HL-60 (cell line): ENCODE data around the gene CD247.

Source experiments
- CTCF ChIP-seq: IDR thresholded peaks from one replicate; pipeline ENCODE4 v1.5.1; 2011; ENCODE audit warnings: low read length, control low read depth, inconsistent platforms; ENCODE audit not compliant: insufficient read depth
- POLR2AphosphoS5 ChIP-seq: IDR thresholded peaks from 2 replicates; pipeline ENCODE4 v1.6.1; 2012; ENCODE audit warnings: low read depth
- REST ChIP-seq: IDR thresholded peaks from 2 replicates; pipeline ENCODE4 v1.6.1; 2012; ENCODE audit warnings: low read depth; ENCODE audit not compliant: insufficient replicate concordance
- SPI1 ChIP-seq: IDR thresholded peaks from 2 replicates; pipeline ENCODE4 v1.6.1; 2012; ENCODE audit warnings: low read depth, mild to moderate bottlenecking, borderline replicate concordance

- TF ChIP-seq CTCF: peak; percentile 70
- TF ChIP-seq POLR2AphosphoS5: no peak
- TF ChIP-seq REST: no peak
- no peak for TF ChIP-seq SPI1
Measured at GRCh38 chr1:167555971-167556714, 37.8 kb upstream of the CD247 start.
